Smooth muscle cell (in vitro differentiated cells): Measurements from ENCODE around the gene ZNF433. TPM values are rescaled to one million over a fixed set of nuclear protein-coding genes. Genes with fewer than 3 reads are reported as not detected.

ENCODE experiments used
- DNase-seq: peaks from one replicate; lab custom pipeline; 2025; ENCODE audit not compliant: unreplicated experiment; lab: John Stamatoyannopoulos, UW
- H2AFZ ChIP-seq: fragments of 200-600 bp; sonication (generic); 2 replicates; pipeline ENCODE4 v1.6.0; 2016; ENCODE audit warnings: antibody characterized with exemption, low read depth, mild to moderate bottlenecking
- H3F3A ChIP-seq: fragments of 200-600 bp; sonication (generic); 2 replicates; pipeline ENCODE4 v1.6.0; 2017; ENCODE audit warnings: antibody characterized with exemption, low read depth
- H3K27ac ChIP-seq: fragments of 200-600 bp; sonication (generic); 2 replicates; pipeline ENCODE4 v1.5.1; 2016; ENCODE audit warnings: low read depth, mild to moderate bottlenecking
- H3K27me3 ChIP-seq: fragments of 200-600 bp; sonication (generic); 2 replicates; pipeline ENCODE4 v1.6.1; 2016; ENCODE audit warnings: low read depth, mild to moderate bottlenecking
- H3K36me3 ChIP-seq: fragments of 200-600 bp; sonication (generic); 2 replicates; pipeline ENCODE4 v1.5.1; 2016; ENCODE audit warnings: low read depth
- H3K4me1 ChIP-seq: fragments of 200-600 bp; sonication (generic); 2 replicates; pipeline ENCODE4 v1.5.1; 2016; ENCODE audit warnings: low read depth
- H3K4me2 ChIP-seq: fragments of 200-600 bp; sonication (generic); 2 replicates; pipeline ENCODE4 v1.6.0; 2016; ENCODE audit warnings: mild to moderate bottlenecking
- H3K4me3 ChIP-seq: fragments of 200-600 bp; sonication (generic); 2 replicates; pipeline ENCODE4 v1.5.1; 2016; ENCODE audit warnings: mild to moderate bottlenecking
- H3K79me2 ChIP-seq: fragments of 200-600 bp; sonication (generic); 2 replicates; pipeline ENCODE4 v1.6.0; 2016; ENCODE audit warnings: low read depth, mild to moderate bottlenecking
- H3K9ac ChIP-seq: fragments of 200-600 bp; sonication (generic); 2 replicates; pipeline ENCODE4 v1.6.0; 2016; ENCODE audit warnings: low read depth
- H3K9me3 ChIP-seq: fragments of 200-600 bp; sonication (generic); replicated peaks from 2 replicates; pipeline ENCODE4 v1.5.1; 2016; ENCODE audit warnings: low read depth
- H4K20me1 ChIP-seq: fragments of 200-600 bp; sonication (generic); 2 replicates; pipeline ENCODE4 v1.6.0; 2016; ENCODE audit warnings: low read depth
- whole genome bisulfite sequencing: methylation state at CpG from one replicate; pipeline ENCODE4 v1.1.7; 2016; ENCODE audit warnings: low lambda C conversion rate; 5-methylcytosine and 5-hydroxymethylcytosine counted together
- polyA plus RNA-seq: library from polyadenylated mRNA; unstranded; fragments of >200 nt; fragmentation: Nextera tagmentation; extraction: Ambion mirVana; gene quantifications from 2 replicates; pipeline ENCODE4 v1.2.1, GENCODE V29; 2016
- total RNA-seq: library from RNA; depleted of rRNA; stranded (reverse); fragments of >200 nt; gene quantifications from 2 replicates; pipeline ENCODE4 v1.2.3, GENCODE V29; 2014
- TF ChIP-seq, protein P1 (sequence below): fragments of 200-600 bp; sonication (generic); IDR thresholded peaks from 2 replicates; pipeline ENCODE4 v1.5.1; 2017; ENCODE audit warnings: borderline replicate concordance, mild to moderate bottlenecking, antibody characterized with exemption; ENCODE audit not compliant: insufficient read depth, poor library complexity, severe bottlenecking

Gene ZNF433
- total and polyA plus RNA-seq, 2 experiments from 2014 or later: 2.6 to 10.2 TPM

DNA sequence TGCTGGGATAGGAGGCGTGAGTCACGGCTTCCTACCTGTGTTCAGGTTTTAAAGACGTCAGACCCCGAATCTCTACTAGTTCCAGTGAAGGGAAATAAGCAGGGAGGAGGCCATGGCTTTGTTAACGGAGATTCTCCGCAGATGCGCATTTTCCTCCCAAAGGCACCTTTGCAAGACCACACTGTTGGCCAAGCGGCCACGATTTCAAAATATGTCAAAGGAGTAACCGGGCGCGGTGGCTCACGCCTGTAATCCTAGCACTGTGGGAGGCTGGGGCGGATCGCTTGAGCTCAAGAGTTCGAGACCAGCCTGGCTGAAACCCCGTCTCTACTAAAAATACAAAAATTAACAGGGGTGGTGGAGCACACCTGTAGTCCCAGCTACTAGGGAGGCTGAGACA is 48.7 kb downstream of the ZNF433 start:
- no peaks in the 10 kb centered on the region for H3F3A ChIP-seq
- no peak overlapping the region for H2AFZ ChIP-seq
- no peaks in the 10 kb centered on the region for H3K4me1 ChIP-seq
- no peaks in the 10 kb centered on the region for H3K27me3 ChIP-seq
- no peaks in the 10 kb centered on the region for H3K36me3 ChIP-seq
- H3K9me3 ChIP-seq: peaks cover 5% of the 10 kb centered on the region
- DNase-seq: no peak
- WGBS: 94% methylated on average over 17 of the region's 17 CpGs
- H3K4me2 ChIP-seq: no peak overlapping the region
- H3K27ac ChIP-seq: no peak overlapping the region
- no peak overlapping the region for H3K4me3 ChIP-seq
- peaks cover 14% of the 10 kb centered on the region for H3K79me2 ChIP-seq
- H3K9ac ChIP-seq: no peak overlapping the region
- peaks cover 6% of the 10 kb centered on the region for H4K20me1 ChIP-seq
- TF ChIP-seq, protein P1, sequence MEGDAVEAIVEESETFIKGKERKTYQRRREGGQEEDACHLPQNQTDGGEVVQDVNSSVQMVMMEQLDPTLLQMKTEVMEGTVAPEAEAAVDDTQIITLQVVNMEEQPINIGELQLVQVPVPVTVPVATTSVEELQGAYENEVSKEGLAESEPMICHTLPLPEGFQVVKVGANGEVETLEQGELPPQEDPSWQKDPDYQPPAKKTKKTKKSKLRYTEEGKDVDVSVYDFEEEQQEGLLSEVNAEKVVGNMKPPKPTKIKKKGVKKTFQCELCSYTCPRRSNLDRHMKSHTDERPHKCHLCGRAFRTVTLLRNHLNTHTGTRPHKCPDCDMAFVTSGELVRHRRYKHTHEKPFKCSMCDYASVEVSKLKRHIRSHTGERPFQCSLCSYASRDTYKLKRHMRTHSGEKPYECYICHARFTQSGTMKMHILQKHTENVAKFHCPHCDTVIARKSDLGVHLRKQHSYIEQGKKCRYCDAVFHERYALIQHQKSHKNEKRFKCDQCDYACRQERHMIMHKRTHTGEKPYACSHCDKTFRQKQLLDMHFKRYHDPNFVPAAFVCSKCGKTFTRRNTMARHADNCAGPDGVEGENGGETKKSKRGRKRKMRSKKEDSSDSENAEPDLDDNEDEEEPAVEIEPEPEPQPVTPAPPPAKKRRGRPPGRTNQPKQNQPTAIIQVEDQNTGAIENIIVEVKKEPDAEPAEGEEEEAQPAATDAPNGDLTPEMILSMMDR: no peak

DNA sequence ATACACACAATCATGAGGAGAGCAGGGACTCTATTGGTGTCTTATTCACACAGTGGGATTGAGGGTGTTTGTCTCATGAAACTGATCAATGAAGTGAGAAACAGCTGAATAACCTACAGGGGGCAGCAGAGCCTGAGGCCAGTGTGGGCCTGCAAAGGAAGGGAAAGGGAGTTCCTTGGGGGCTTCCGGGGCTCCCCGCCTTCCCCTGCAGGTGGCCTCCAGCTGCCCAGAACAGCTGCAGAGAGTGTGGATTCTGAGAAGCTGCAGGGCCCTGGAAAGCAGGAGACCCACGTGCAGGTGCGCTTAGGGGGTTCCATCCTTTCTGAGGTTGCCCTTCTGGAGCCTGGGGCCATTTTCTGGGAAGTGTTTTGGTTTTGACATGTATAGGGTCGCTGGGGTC is 50.5 kb downstream of the ZNF433 start:
- Histone ChIP-seq H3K4me3 (no peak overlapping the region), H3K4me1 (no peaks in the 10 kb centered on the region), H3F3A (no peaks in the 10 kb centered on the region), H3K79me2 (peaks cover 8% of the 10 kb centered on the region), H3K27ac (no peak overlapping the region), H2AFZ (no peak overlapping the region), H3K27me3 (no peaks in the 10 kb centered on the region), H3K9ac (no peak overlapping the region), H3K4me2 (no peak overlapping the region), H3K36me3 (no peaks in the 10 kb centered on the region), H4K20me1 (peaks cover 6% of the 10 kb centered on the region), H3K9me3 (peaks cover 17% of the 10 kb centered on the region)
- TF ChIP-seq, protein P1: peak; percentile 13
- DNase-seq: no peak
- WGBS: 57% methylated on average over 5 of the region's 5 CpGs

DNA sequence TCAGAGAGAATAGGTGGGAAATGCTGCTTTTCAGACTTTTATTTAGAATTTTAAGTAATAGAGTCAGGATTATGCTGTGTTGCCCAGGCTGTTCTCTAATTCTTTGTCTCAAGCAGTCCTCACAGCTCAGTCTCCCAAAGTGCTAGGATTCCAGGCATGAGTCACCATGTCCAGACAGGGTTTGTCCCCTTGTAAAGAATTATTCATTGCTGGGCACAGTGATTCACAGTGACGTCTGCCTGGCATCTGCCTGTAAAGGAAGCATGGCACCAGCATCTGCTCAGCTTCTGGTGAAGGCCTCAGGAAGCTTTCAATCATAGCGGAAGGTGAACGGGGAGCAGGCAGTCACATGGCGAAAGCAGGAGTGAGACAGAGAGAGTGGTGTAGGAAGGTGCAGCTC is 53.0 kb downstream of the ZNF433 start:
- Histone ChIP-seq H3K9me3 (peaks cover 40% of the 10 kb centered on the region), H4K20me1 (no peaks in the 10 kb centered on the region), H3K27me3 (no peaks in the 10 kb centered on the region), H3K4me3 (no peak overlapping the region), H3F3A (no peaks in the 10 kb centered on the region), H3K27ac (no peak overlapping the region), H3K79me2 (no peaks in the 10 kb centered on the region), H3K4me1 (no peaks in the 10 kb centered on the region), H2AFZ (no peak overlapping the region), H3K4me2 (no peak overlapping the region), H3K36me3 (peaks cover 4% of the 10 kb centered on the region), H3K9ac (no peak overlapping the region)
- WGBS: 81% methylated on average over 4 of the region's 4 CpGs
- TF ChIP-seq, protein P1: no peak
- DNase-seq: no peak

DNA sequence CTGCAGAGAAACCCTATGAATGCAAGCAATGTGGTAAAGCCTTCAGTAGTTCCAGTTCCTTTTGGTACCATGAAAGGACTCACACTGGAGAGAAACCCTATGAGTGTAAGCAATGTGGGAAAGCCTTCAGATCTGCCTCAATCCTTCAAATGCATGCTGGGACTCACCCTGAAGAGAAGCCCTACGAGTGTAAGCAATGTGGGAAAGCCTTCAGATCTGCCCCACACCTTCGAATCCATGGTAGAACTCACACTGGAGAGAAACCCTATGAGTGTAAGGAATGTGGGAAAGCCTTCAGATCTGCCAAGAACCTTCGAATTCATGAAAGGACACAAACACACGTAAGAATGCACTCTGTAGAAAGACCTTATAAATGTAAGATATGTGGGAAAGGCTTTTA is 56.0 kb downstream of the ZNF433 start:
- no peaks in the 10 kb centered on the region for H3F3A ChIP-seq
- WGBS: 82% methylated on average over 4 of the region's 4 CpGs
- H3K79me2 ChIP-seq: no peaks in the 10 kb centered on the region
- no peak overlapping the region for H3K27ac ChIP-seq
- no peak overlapping the region for H3K4me3 ChIP-seq
- peaks cover 4% of the 10 kb centered on the region for H3K36me3 ChIP-seq
- TF ChIP-seq, protein P1: no peak
- peaks cover 46% of the 10 kb centered on the region for H3K9me3 ChIP-seq
- no peaks in the 10 kb centered on the region for H3K4me1 ChIP-seq
- no peak overlapping the region for H2AFZ ChIP-seq
- no peaks in the 10 kb centered on the region for H4K20me1 ChIP-seq
- DNase-seq: no peak
- H3K4me2 ChIP-seq: no peak overlapping the region
- H3K27me3 ChIP-seq: no peaks in the 10 kb centered on the region
- H3K9ac ChIP-seq: no peak overlapping the region
